SHP77 (cell line): Measurements from ENCODE around the gene KCNK15.
A peak's percentile ranks its signal among the peaks of the same experiment; 100 is the strongest.

Experiments
- DNase-seq, 2 experiments: peaks; one replicate each; lab custom pipeline; 2025; lab: John Stamatoyannopoulos, UW

The KCNK15 gene

GRCh38 chr20:44736170-44737021 lies 9.3 kb upstream of the KCNK15 start:
- DNase-seq, result peak; percentile 15 to 20

GRCh38 chr20:44737116-44737515 lies 8.5 kb upstream of the KCNK15 start:
- no peak for DNase-seq

- DNase-seq, result peak; percentile 51 to 63
Observed at GRCh38 chr20:44738813-44739477, 6.7 kb upstream of the KCNK15 start.

GRCh38 chr20:44739942-44740341 lies 5.7 kb upstream of the KCNK15 start:
- DNase-seq, result no peak

- no peak for DNase-seq
Observed at GRCh38 chr20:44742304-44743079, 3.2 kb upstream of the KCNK15 start.

GRCh38 chr20:44743080-44743701 lies 2.5 kb upstream of the KCNK15 start:
- DNase-seq, result no peak

GRCh38 chr20:44743916-44744655 lies 1.6 kb upstream of the KCNK15 start:
- no peak for DNase-seq

- DNase-seq, result no peak
Observed at GRCh38 chr20:44745122-44745597, 505 bp upstream of the KCNK15 start.

- peak in 1 of 2 experiments; percentile 40 for DNase-seq
Observed at GRCh38 chr20:44746367-44747165, 901 bp downstream of the KCNK15 start.

- DNase-seq, result peak; percentile 69
Observed at GRCh38 chr20:44747166-44748004, 1.7 kb downstream of the KCNK15 start.

- DNase-seq, result peak in 1 of 2 experiments; percentile 31
Observed at GRCh38 chr20:44748005-44748370, 2.3 kb downstream of the KCNK15 start.

- no peak for DNase-seq
Observed at GRCh38 chr20:44750081-44750805, 4.6 kb downstream of the KCNK15 start.

GRCh38 chr20:44752099-44752931 lies 6.7 kb downstream of the KCNK15 start:
- DNase-seq, result peak in 1 of 2 experiments; percentile 2

- DNase-seq, result no peak
Observed at GRCh38 chr20:44754554-44754953, 8.9 kb downstream of the KCNK15 start.

- no peak for DNase-seq
Observed at GRCh38 chr20:44756011-44756688, 10.5 kb downstream of the KCNK15 start.

- no peak for DNase-seq
Observed at GRCh38 chr20:44756956-44757355, 11.3 kb downstream of the KCNK15 start.
